ENCODE measurements around the gene HRH1. TPM values are rescaled to one million over a fixed set of nuclear protein-coding genes. Genes with fewer than 3 reads are reported as not detected.

HRH1 gene
- total and polyA plus RNA-seq, 10 of the 15 experiments (the other 5 are each of a cell fraction or from before 2014, with no cell fraction given), result not detected

DNA sequence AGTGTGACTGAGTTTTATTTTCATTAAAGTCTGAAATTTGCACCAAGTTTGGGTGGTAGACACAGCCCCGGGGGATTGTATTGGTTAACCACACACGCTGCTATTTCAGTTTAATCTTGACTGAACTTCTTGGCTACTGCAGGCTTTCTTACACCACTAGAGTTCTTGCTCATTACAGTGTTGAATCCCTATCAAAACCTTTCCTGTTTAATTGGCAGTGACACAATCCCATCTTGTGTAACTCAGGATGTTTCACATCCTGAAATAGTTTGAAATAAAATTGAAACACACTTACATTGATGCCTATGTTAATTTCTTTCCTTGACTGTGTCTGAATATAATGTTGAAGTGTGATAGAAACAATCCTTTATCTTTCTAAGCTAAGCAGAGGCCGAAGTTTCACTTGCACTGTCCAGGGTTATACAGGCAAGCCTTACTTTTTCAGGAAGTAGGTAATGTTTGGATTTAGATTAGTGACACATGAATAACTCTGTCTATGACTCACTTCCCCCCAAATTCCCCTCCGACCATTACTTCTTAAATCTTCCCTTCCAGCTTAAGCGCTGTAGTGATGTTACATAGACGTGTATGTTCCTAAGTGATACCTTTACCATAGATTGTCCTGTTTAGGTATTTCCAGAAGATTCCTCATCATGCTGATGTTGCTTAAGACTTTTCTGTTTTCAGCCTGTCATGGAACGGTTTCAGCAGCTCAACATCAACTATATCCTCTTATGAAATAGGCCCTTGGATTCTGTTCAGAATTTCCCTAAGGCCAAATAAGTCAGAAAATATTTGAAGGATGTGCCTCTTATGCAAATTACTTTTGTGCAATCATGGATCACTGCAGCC, 134.7 kb downstream of the HRH1 start (continued):
- TF ChIP-seq, protein P1, sequence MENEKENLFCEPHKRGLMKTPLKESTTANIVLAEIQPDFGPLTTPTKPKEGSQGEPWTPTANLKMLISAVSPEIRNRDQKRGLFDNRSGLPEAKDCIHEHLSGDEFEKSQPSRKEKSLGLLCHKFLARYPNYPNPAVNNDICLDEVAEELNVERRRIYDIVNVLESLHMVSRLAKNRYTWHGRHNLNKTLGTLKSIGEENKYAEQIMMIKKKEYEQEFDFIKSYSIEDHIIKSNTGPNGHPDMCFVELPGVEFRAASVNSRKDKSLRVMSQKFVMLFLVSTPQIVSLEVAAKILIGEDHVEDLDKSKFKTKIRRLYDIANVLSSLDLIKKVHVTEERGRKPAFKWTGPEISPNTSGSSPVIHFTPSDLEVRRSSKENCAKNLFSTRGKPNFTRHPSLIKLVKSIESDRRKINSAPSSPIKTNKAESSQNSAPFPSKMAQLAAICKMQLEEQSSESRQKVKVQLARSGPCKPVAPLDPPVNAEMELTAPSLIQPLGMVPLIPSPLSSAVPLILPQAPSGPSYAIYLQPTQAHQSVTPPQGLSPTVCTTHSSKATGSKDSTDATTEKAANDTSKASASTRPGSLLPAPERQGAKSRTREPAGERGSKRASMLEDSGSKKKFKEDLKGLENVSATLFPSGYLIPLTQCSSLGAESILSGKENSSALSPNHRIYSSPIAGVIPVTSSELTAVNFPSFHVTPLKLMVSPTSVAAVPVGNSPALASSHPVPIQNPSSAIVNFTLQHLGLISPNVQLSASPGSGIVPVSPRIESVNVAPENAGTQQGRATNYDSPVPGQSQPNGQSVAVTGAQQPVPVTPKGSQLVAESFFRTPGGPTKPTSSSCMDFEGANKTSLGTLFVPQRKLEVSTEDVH (IDR thresholded peaks at IDR 0.05; ENCODE audit: low read depth, partially characterized antibody), result no peak
- no peak for TF ChIP-seq SREBF2 (IDR thresholded peaks at IDR 0.05; ENCODE audit: low read length)
- TF ChIP-seq RFX5 (IDR thresholded peaks at IDR 0.05; ENCODE audit: low read depth, low read length), result no peak
- 0 out of 3 replicates have a peak, but pooled peaks have one; percentile 17 for TF ChIP-seq POU2F2 (IDR thresholded peaks at IDR 0.05; ENCODE audit: borderline replicate concordance, low read depth, low read length)
- peak; percentile 46; the same call in 1 of the 2 replicates for TF ChIP-seq GATAD2B (conservative IDR thresholded peaks at IDR 0.05; ENCODE audit: low read depth)
- TF ChIP-seq ZBED1 (IDR thresholded peaks at IDR 0.05; ENCODE audit: borderline replicate concordance), result peak; percentile 23; the same call in 1 of the 2 replicates
- TF ChIP-seq CREM (IDR thresholded peaks at IDR 0.05; ENCODE audit: low read depth), result peak; percentile 75
- peak; percentile 45; the same call in 1 of the 2 replicates for TF ChIP-seq ZNF217 (IDR thresholded peaks at IDR 0.05)
- 0 out of 2 replicates have a peak, but pooled peaks have one; percentile 17 for TF ChIP-seq TCF12 (IDR thresholded peaks at IDR 0.05; ENCODE audit: low read depth, low read length)
- peak; percentile 79 for TF ChIP-seq EED (IDR thresholded peaks at IDR 0.05; ENCODE audit: low read depth)
- TF ChIP-seq MTA2 (IDR thresholded peaks at IDR 0.05; ENCODE audit: low read depth), result peak; percentile 74
- TF ChIP-seq NFIC (IDR thresholded peaks at IDR 0.05; ENCODE audit: low read depth, low read length), result peak; percentile 77
- TF ChIP-seq, protein P2, sequence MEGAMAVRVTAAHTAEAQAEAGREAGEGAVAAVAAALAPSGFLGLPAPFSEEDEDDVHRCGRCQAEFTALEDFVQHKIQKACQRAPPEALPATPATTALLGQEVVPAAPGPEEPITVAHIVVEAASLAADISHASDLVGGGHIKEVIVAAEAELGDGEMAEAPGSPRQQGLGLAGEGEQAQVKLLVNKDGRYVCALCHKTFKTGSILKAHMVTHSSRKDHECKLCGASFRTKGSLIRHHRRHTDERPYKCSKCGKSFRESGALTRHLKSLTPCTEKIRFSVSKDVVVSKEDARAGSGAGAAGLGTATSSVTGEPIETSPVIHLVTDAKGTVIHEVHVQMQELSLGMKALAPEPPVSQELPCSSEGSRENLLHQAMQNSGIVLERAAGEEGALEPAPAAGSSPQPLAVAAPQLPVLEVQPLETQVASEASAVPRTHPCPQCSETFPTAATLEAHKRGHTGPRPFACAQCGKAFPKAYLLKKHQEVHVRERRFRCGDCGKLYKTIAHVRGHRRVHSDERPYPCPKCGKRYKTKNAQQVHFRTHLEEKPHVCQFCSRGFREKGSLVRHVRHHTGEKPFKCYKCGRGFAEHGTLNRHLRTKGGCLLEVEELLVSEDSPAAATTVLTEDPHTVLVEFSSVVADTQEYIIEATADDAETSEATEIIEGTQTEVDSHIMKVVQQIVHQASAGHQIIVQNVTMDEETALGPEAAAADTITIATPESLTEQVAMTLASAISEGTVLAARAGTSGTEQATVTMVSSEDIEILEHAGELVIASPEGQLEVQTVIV (IDR thresholded peaks at IDR 0.05; ENCODE audit: borderline replicate concordance, partially characterized antibody), result no peak
- TF ChIP-seq EP300 (IDR thresholded peaks at IDR 0.05; ENCODE audit: borderline replicate concordance in 1 of 2, control insufficient read depth in 1 of 2, low read depth in 2 of 2, low read length in 2 of 2), result peak; percentile 50 to 57; a peak in 2 of 4 replicates
- TF ChIP-seq, protein P3, sequence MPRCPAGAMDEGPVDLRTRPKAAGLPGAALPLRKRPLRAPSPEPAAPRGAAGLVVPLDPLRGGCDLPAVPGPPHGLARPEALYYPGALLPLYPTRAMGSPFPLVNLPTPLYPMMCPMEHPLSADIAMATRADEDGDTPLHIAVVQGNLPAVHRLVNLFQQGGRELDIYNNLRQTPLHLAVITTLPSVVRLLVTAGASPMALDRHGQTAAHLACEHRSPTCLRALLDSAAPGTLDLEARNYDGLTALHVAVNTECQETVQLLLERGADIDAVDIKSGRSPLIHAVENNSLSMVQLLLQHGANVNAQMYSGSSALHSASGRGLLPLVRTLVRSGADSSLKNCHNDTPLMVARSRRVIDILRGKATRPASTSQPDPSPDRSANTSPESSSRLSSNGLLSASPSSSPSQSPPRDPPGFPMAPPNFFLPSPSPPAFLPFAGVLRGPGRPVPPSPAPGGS (IDR thresholded peaks at IDR 0.05; ENCODE audit: borderline replicate concordance, insufficient read depth, low read depth, low read length, poor library complexity, severe bottlenecking), result no peak
- no peak for TF ChIP-seq NR2C2 (IDR thresholded peaks at IDR 0.05; ENCODE audit: borderline replicate concordance, control insufficient read depth, insufficient read length, low read depth)
- no peak for TF ChIP-seq SUPT20H (IDR thresholded peaks at IDR 0.05; ENCODE audit: borderline replicate concordance, control insufficient read depth, low read depth, low read length)
